ENCODE measurements around the gene GALNT10. TPM values are rescaled to one million over a fixed set of nuclear protein-coding genes. Genes with fewer than 3 reads are reported as not detected.

Gene GALNT10
- total RNA-seq, 1 donor from 2014 or later = 27.6 TPM

- H3K27me3 ChIP-seq (ENCODE audit: control insufficient read depth, insufficient read depth, low read length) = no peaks in the 10 kb centered on the region
- no peak overlapping the region for H3K4me3 ChIP-seq (ENCODE audit: low read depth, low read length)
- H3K36me3 ChIP-seq (ENCODE audit: control insufficient read depth, insufficient read depth, low read length) = no peaks in the 10 kb centered on the region
- DNase-seq (ENCODE audit: low read depth) = no peak
- TF ChIP-seq CTCF (IDR thresholded peaks at IDR 0.05; ENCODE audit: insufficient read depth, low read length, poor library complexity, severe bottlenecking) = no peak
These were observed 74.1 kb downstream of the GALNT10 start for GRCh38 chr5:154264549-154265196.

- no peak for TF ChIP-seq CTCF (IDR thresholded peaks at IDR 0.05; ENCODE audit: insufficient read depth, low read length, poor library complexity, severe bottlenecking)
- Histone ChIP-seq H3K27me3 (ENCODE audit: control insufficient read depth, insufficient read depth, low read length) (no peaks in the 10 kb centered on the region), H3K4me3 (ENCODE audit: low read depth, low read length) (no peak overlapping the region), H3K36me3 (ENCODE audit: control insufficient read depth, insufficient read depth, low read length) (no peaks in the 10 kb centered on the region)
- DNase-seq (ENCODE audit: low read depth) = no peak
These were observed 74.8 kb downstream of the GALNT10 start for GRCh38 chr5:154265197-154265773.

- Histone ChIP-seq H3K27me3 (ENCODE audit: control insufficient read depth, insufficient read depth, low read length) (no peaks in the 10 kb centered on the region), H3K4me3 (ENCODE audit: low read depth, low read length) (no peak overlapping the region), H3K36me3 (ENCODE audit: control insufficient read depth, insufficient read depth, low read length) (no peaks in the 10 kb centered on the region)
- TF ChIP-seq CTCF (IDR thresholded peaks at IDR 0.05; ENCODE audit: insufficient read depth, low read length, poor library complexity, severe bottlenecking) = no peak
- no peak for DNase-seq (ENCODE audit: low read depth)
These were observed 77.0 kb downstream of the GALNT10 start for GRCh38 chr5:154267516-154267915.

- no peak for TF ChIP-seq CTCF (IDR thresholded peaks at IDR 0.05; ENCODE audit: insufficient read depth, low read length, poor library complexity, severe bottlenecking)
- H3K36me3 ChIP-seq (ENCODE audit: control insufficient read depth, insufficient read depth, low read length) = no peaks in the 10 kb centered on the region
- H3K27me3 ChIP-seq (ENCODE audit: control insufficient read depth, insufficient read depth, low read length) = no peaks in the 10 kb centered on the region
- DNase-seq (ENCODE audit: low read depth) = no peak
- no peak overlapping the region for H3K4me3 ChIP-seq (ENCODE audit: low read depth, low read length)
These were observed 77.5 kb downstream of the GALNT10 start for GRCh38 chr5:154268073-154268472.

GRCh38 chr5:154269414-154269813 lies 78.9 kb downstream of the GALNT10 start:
- H3K36me3 ChIP-seq (ENCODE audit: control insufficient read depth, insufficient read depth, low read length) = no peaks in the 10 kb centered on the region

More at GRCh38 chr5:154269414-154269813, 78.9 kb downstream of the GALNT10 start:
- no peak overlapping the region for H3K4me3 ChIP-seq (ENCODE audit: low read depth, low read length)
- TF ChIP-seq CTCF (IDR thresholded peaks at IDR 0.05; ENCODE audit: insufficient read depth, low read length, poor library complexity, severe bottlenecking) = no peak
- no peaks in the 10 kb centered on the region for H3K27me3 ChIP-seq (ENCODE audit: control insufficient read depth, insufficient read depth, low read length)
- DNase-seq (ENCODE audit: low read depth) = no peak
